Stimulated activated CD4-positive, alpha-beta T cell treated with anti-CD3 and anti-CD28 coated beads, Interleukin-4, amount 100 ng/mL, for 24 hours (primary cell): Measurements from ENCODE around the gene SDCCAG8.

Source experiments
- DNase-seq: peaks from one replicate; pipeline ENCODE4 v3.0.0-alpha.2; 2020

SDCCAG8 gene

GRCh38 chr1:243254927-243255790 lies 682 bp upstream of the SDCCAG8 start, which contains the start of gene CEP170:
Gene CEP170 (minus strand): TSS chr1:243255281. CDS start chr1:243225280, 30,001 bp downstream.
- DNase-seq: peak; percentile 94

GRCh38 chr1:243256590-243256989 lies 749 bp downstream of the SDCCAG8 start:
- no peak for DNase-seq

DNA sequence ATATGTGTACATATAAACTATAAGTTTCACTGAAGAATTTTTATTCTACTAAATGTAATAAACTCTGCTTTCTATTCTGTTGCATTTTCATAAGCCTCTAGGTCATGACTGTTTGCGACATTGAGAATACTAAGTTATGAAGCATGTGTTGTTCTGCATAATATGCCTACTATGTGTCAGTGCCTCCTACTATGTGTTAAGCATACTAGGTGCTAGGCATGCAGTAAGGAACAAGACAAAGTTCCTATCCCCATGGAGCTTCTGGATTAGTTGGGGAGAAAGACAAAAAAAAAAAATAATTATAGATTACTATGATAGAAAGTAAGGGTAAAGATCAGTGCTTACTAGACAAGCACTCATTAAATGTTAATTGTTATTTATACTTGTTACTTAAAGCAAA lies 1.3 kb downstream of the SDCCAG8 start:
- no peak for DNase-seq

DNA sequence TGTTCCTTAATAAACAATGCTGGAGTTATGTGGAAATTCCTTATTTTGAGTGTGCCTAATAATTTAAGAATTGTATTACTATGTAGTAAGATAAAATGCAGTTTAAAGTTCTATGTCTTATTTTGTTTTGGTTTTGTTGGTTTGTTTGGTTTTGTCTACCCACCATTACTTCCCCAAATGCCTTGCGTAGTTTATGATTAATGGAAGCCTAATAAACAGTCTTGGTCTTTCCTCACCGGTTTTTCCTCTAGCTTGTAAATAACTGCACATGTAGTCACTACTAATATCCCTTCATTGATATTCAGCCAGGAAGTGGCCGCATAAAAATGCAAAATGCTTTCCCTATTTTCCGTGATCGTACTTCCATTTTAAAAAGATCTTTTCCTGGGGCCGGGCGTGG lies 2.9 kb downstream of the SDCCAG8 start:
- no peak for DNase-seq

GRCh38 chr1:243260221-243260880 lies 4.5 kb downstream of the SDCCAG8 start:
- DNase-seq: no peak

GRCh38 chr1:243261390-243261789 lies 5.5 kb downstream of the SDCCAG8 start:
- no peak for DNase-seq

GRCh38 chr1:243264717-243265116 lies 8.9 kb downstream of the SDCCAG8 start:
- DNase-seq: no peak

DNA sequence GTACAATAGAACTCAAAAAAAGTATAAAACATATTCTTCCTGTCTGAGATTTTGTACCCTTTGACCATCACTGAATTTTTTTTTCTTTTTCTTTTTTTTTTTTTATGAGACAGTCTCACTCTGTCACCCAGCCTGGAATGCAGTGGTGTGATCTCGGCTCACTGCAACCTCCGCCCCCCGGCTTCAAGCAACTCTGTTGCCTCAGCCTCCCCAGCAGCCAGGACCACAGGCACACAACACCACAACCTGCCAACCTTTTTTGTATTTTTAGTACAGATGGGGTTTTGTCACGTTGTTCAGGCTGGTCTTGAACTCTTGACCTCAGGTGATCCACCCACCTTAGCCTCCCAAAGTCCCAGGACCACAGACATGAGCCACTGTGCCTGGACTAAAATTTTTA lies 10.4 kb downstream of the SDCCAG8 start:
- DNase-seq: no peak

DNA sequence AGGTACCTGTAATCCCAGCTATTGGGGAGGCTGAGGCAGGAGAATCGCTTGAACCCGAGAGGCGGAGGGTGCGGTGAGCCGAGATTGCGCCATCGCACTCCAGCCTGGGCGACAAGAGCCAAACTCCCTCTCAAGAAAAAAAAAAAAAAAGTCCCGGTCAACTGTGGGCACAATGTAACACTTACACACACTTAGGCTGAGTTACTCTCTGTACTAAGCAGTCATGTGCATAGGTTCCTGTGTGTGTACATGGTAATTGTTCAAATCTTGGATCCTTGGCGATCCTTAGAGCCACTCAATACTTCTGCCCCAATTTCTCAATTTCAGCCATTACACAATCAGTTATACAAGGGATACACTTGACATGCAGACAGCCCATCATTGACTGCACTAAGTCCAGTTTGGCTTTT lies 11.6 kb downstream of the SDCCAG8 start:
- DNase-seq: no peak

- DNase-seq: no peak
Measured at GRCh38 chr1:243267914-243268653, 12.2 kb downstream of the SDCCAG8 start.

- DNase-seq: no peak
Measured at GRCh38 chr1:243268751-243269460, 13.1 kb downstream of the SDCCAG8 start.

DNA sequence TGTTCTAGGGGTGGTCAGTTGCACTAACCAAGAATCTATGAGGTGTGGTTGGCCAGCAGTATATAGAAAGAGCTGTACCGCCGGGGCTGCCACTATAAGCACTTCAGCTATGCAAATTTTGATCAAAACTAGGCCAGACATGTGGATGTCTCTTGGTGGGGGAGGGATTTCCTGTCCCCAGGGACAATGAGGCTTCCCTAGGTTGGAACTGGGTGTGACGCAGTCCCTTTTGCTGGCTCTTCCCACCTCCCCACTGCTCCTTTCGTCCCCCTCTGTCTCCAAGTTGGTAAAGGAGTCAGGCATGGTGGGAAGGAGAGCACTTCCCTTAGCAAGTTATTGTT lies 13.6 kb downstream of the SDCCAG8 start:
- no peak for DNase-seq

GRCh38 chr1:243270097-243270864 lies 14.4 kb downstream of the SDCCAG8 start:
- no peak for DNase-seq

- no peak for DNase-seq
Measured at GRCh38 chr1:243271996-243272395, 16.2 kb downstream of the SDCCAG8 start.

- no peak for DNase-seq
Measured at GRCh38 chr1:243272401-243272800, 16.6 kb downstream of the SDCCAG8 start.

DNA sequence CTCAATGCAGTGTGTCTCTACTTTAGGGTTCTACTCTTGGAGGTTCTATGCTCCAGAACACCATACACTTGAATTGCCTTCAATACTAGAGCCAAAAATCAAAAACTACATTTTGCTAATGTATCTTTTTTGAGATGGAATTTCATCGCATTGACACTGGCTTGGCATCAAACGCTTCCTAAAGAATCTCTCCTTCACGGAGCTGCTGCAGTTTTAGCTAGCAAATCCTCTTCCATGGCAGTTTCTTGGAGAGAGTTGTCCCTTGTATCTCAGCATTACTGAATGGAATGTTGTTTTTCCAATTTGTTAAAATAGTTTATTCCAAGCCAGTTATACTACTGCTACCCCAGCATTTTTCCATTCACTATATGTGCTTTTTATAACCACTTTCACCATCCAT lies 17.7 kb downstream of the SDCCAG8 start:
- DNase-seq: no peak

GRCh38 chr1:243273945-243274344 lies 18.1 kb downstream of the SDCCAG8 start:
- DNase-seq: no peak

GRCh38 chr1:243275316-243275715 lies 19.5 kb downstream of the SDCCAG8 start:
- no peak for DNase-seq

DNA sequence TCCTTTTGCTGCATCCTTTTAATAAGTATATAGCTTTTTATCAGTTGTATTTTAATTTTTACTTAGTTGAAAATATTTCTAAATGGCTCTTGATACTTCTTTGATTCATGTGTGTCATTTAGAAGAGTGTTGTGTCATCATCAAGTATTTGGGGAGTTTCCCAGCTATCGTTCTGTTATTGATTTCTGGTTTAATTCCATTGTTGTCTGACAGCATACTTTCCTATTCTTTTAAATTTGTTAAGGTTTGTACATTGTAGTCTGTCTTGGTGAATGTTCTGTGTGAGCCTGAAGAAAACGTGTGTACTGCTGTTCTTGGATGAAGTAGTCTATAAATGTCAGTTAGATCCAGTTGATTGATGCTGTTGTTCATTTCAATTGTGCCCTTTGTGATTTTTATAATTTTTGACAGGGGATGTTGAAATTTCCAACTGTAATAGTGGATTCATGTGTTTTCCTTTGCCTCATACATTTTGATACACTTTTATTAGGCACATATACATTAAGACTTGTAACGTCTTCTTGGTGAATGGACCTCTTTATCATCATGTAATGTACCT lies 24.8 kb downstream of the SDCCAG8 start:
- DNase-seq: no peak

GRCh38 chr1:243281672-243282071 lies 25.8 kb downstream of the SDCCAG8 start:
- no peak for DNase-seq

- DNase-seq: no peak
Measured at GRCh38 chr1:243286409-243287122, 30.7 kb downstream of the SDCCAG8 start.
